HepG2 (cell line): ENCODE results near the gene CCDC9B. TPM values are rescaled to one million over a fixed set of nuclear protein-coding genes. Genes with fewer than 3 reads are reported as not detected.

Experiments
- ADNP ChIP-seq: sonication (generic); formaldehyde crosslinking; IDR thresholded peaks from 2 replicates; pipeline ENCODE4 v1.4.0; 2020; ENCODE audit warnings: missing genetic modification reagents
- HNF4A ChIP-seq: sonication (generic); formaldehyde crosslinking; IDR thresholded peaks from 2 replicates; pipeline ENCODE4 v1.4.0; 2020; ENCODE audit warnings: missing genetic modification reagents
- MXD1 ChIP-seq: sonication (generic); formaldehyde crosslinking; IDR thresholded peaks from 2 replicates; pipeline ENCODE4 v1.4.0; 2020; ENCODE audit warnings: mild to moderate bottlenecking, missing genetic modification reagents
- ZBTB39 ChIP-seq: sonication (generic); formaldehyde crosslinking; IDR thresholded peaks from 2 replicates; pipeline ENCODE4 v1.5.0; 2020; ENCODE audit warnings: missing genetic modification reagents
- ZBTB46 ChIP-seq: sonication (generic); formaldehyde crosslinking; IDR thresholded peaks from 2 replicates; pipeline ENCODE4 v1.4.0; 2020; ENCODE audit warnings: mild to moderate bottlenecking, missing genetic modification reagents, borderline replicate concordance
- ZNF292 ChIP-seq: sonication (generic); formaldehyde crosslinking; IDR thresholded peaks from 2 replicates; pipeline ENCODE4 v1.8.1; 2022; ENCODE audit warnings: mild to moderate bottlenecking, low read depth, missing genetic modification reagents, borderline replicate concordance
- ZNF44 ChIP-seq: sonication (generic); formaldehyde crosslinking; IDR thresholded peaks from 2 replicates; pipeline ENCODE4 v1.5.1; 2020; ENCODE audit warnings: mild to moderate bottlenecking, missing genetic modification reagents
- ZSCAN21 ChIP-seq: sonication (generic); formaldehyde crosslinking; IDR thresholded peaks from 2 replicates; pipeline ENCODE4 v1.8.0; 2022; ENCODE audit warnings: mild to moderate bottlenecking, missing genetic modification reagents, moderate library complexity, borderline replicate concordance
- polyA plus RNA-seq, 8 experiments: library from polyadenylated mRNA; depleted of rRNA in 3 of 8; stranded (reverse) in 7 of 8; unstranded in 1 of 8; fragments of >200 nt; fragmentation: Illumina TruSeq in 4 of 8; extraction: Trizol in 4 of 8; gene quantifications; 2 replicates each; pipeline versions ENCODE4 v1.2.1 to v1.2.3, GENCODE V29; 2011 to 2016; ENCODE audit warnings: low read depth in 4 of 8, missing spikeins in 1 of 8, mixed read lengths in 1 of 8; ENCODE audit not compliant: insufficient read depth in 1 of 8
- total RNA-seq, 5 experiments: library from RNA; depleted of rRNA; stranded (reverse); fragments of >200 nt; fragmentation: Illumina TruSeq; extraction: Trizol; gene quantifications; 2 replicates each; pipeline ENCODE4 v1.2.3, GENCODE V29; 2016; ENCODE audit warnings: low read depth in 1 of 5
- TF ChIP-seq, protein P1 (sequence below): sonication (generic); formaldehyde crosslinking; IDR thresholded peaks from 2 replicates; pipeline ENCODE4 v1.5.1; 2020; ENCODE audit warnings: mild to moderate bottlenecking, missing genetic modification reagents, borderline replicate concordance
- TF ChIP-seq, protein P2 (sequence below): IDR thresholded peaks from 2 replicates; pipeline ENCODE4 v1.6.1; 2012; ENCODE audit warnings: low read length, improper control_type of control experiment

CCDC9B gene
- total and polyA plus RNA-seq, 2 of the 13 experiments (the other 11 are each of a cell fraction or from before 2014, with no cell fraction given): 0.98 to 1.6 TPM

DNA sequence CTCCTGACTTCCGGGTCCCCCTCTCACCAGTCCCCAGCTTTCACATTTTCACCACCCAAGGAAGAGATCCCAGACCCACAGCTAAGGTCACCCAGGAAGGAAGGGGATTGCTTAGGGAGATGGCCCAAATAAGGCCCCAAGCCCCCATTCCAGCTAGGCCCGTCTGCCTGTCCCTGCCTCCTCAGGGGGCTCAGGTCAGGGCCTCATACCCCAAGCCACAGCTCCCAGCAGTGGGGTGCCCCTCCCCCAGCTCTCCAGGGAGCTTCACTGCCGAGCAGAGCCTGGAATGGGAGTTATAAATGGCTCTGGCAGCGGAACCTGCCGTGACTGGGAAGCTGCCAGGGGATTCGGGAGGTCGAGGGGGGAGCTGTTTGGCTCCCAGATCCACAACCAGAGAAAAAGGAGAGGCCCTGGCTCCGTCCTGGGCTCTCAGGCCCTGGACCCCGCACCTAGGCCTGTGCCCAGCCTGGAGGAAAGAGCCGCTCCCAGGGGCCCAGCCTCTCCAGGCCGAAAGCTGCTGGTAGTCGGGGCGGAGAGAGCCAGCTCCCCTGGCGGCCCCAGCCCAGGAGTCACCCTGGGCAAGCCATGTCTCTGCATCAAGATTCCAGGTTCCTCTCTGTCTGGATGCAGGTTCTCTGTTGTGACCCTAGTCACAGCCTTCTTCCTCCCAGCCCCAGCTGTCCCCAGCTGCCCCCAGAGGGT, 550 bp downstream of the CCDC9B start (continued):
- TF ChIP-seq MXD1 (peak; percentile 63; the same call in 1 of the 2 replicates), HNF4A (CRISPR knock-in tag) (no peak), ZNF292 (no peak), ZBTB39 (no peak), ADNP (no peak), ZBTB46 (CRISPR knock-in tag) (0 out of 2 replicates have a peak, but pooled peaks have one; percentile 21), ZSCAN21 (CRISPR knock-in tag) (0 out of 2 replicates have a peak, but pooled peaks have one; percentile 28), ZNF44 (CRISPR knock-in tag) (0 out of 2 replicates have a peak, but pooled peaks have one; percentile 22)
- TF ChIP-seq, protein P1, sequence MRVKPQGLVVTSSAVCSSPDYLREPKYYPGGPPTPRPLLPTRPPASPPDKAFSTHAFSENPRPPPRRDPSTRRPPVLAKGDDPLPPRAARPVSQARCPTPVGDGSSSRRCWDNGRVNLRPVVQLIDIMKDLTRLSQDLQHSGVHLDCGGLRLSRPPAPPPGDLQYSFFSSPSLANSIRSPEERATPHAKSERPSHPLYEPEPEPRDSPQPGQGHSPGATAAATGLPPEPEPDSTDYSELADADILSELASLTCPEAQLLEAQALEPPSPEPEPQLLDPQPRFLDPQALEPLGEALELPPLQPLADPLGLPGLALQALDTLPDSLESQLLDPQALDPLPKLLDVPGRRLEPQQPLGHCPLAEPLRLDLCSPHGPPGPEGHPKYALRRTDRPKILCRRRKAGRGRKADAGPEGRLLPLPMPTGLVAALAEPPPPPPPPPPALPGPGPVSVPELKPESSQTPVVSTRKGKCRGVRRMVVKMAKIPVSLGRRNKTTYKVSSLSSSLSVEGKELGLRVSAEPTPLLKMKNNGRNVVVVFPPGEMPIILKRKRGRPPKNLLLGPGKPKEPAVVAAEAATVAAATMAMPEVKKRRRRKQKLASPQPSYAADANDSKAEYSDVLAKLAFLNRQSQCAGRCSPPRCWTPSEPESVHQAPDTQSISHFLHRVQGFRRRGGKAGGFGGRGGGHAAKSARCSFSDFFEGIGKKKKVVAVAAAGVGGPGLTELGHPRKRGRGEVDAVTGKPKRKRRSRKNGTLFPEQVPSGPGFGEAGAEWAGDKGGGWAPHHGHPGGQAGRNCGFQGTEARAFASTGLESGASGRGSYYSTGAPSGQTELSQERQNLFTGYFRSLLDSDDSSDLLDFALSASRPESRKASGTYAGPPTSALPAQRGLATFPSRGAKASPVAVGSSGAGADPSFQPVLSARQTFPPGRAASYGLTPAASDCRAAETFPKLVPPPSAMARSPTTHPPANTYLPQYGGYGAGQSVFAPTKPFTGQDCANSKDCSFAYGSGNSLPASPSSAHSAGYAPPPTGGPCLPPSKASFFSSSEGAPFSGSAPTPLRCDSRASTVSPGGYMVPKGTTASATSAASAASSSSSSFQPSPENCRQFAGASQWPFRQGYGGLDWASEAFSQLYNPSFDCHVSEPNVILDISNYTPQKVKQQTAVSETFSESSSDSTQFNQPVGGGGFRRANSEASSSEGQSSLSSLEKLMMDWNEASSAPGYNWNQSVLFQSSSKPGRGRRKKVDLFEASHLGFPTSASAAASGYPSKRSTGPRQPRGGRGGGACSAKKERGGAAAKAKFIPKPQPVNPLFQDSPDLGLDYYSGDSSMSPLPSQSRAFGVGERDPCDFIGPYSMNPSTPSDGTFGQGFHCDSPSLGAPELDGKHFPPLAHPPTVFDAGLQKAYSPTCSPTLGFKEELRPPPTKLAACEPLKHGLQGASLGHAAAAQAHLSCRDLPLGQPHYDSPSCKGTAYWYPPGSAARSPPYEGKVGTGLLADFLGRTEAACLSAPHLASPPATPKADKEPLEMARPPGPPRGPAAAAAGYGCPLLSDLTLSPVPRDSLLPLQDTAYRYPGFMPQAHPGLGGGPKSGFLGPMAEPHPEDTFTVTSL: no peak
- TF ChIP-seq, protein P2, sequence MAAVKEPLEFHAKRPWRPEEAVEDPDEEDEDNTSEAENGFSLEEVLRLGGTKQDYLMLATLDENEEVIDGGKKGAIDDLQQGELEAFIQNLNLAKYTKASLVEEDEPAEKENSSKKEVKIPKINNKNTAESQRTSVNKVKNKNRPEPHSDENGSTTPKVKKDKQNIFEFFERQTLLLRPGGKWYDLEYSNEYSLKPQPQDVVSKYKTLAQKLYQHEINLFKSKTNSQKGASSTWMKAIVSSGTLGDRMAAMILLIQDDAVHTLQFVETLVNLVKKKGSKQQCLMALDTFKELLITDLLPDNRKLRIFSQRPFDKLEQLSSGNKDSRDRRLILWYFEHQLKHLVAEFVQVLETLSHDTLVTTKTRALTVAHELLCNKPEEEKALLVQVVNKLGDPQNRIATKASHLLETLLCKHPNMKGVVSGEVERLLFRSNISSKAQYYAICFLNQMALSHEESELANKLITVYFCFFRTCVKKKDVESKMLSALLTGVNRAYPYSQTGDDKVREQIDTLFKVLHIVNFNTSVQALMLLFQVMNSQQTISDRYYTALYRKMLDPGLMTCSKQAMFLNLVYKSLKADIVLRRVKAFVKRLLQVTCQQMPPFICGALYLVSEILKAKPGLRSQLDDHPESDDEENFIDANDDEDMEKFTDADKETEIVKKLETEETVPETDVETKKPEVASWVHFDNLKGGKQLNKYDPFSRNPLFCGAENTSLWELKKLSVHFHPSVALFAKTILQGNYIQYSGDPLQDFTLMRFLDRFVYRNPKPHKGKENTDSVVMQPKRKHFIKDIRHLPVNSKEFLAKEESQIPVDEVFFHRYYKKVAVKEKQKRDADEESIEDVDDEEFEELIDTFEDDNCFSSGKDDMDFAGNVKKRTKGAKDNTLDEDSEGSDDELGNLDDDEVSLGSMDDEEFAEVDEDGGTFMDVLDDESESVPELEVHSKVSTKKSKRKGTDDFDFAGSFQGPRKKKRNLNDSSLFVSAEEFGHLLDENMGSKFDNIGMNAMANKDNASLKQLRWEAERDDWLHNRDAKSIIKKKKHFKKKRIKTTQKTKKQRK: no peak
